Subcutaneous abdominal adipose tissue (tissue), 5 donors: Measurements from ENCODE around the gene IFI30.

Source experiments
- H3K27ac ChIP-seq: one replicate; pipeline ENCODE4 v1.7.0; 2013; ENCODE audit warnings: low read depth, mild to moderate bottlenecking, inconsistent platforms, low read length, moderate library complexity
- H3K27me3 ChIP-seq, 5 donors: one replicate each; pipeline ENCODE4 v1.7.0; 2013; ENCODE audit warnings: low read length in 5 of 5, inconsistent platforms in 1 of 5; ENCODE audit not compliant: control insufficient read depth in 5 of 5, insufficient read depth in 4 of 5
- H3K36me3 ChIP-seq, 5 donors: one replicate each; pipeline ENCODE4 v1.7.0; 2013; ENCODE audit warnings: low read length in 5 of 5; ENCODE audit not compliant: control insufficient read depth in 5 of 5, insufficient read depth in 5 of 5
- H3K4me1 ChIP-seq, 5 donors: one replicate each; pipeline ENCODE4 v1.7.0; 2013; ENCODE audit warnings: low read length in 5 of 5, mild to moderate bottlenecking in 3 of 5, moderate library complexity in 1 of 5; ENCODE audit not compliant: control insufficient read depth in 5 of 5, insufficient read depth in 5 of 5
- H3K4me3 ChIP-seq, 5 donors: one replicate each; pipeline ENCODE4 v1.7.0; 2013; ENCODE audit warnings: low read length in 5 of 5, low read depth in 1 of 5
- H3K9ac ChIP-seq, 5 donors: one replicate each; pipeline ENCODE4 v1.7.0; 2013; ENCODE audit warnings: low read length in 5 of 5, mild to moderate bottlenecking in 4 of 5, moderate library complexity in 3 of 5
- H3K9me3 ChIP-seq, 5 donors: one replicate each; pipeline ENCODE4 v1.7.0; 2013; ENCODE audit warnings: low read length in 5 of 5; ENCODE audit not compliant: control insufficient read depth in 5 of 5
- donor health status: healthy.
- donor health status: healthy.
- donor health status: healthy.
- donor health status: healthy.
- donor health status: healthy.

The IFI30 gene

GRCh38 chr19:18137657-18138339 lies 35.8 kb upstream of the IFI30 start:
- no peaks in the 10 kb centered on the region for H3K27me3 ChIP-seq
- no peaks in the 10 kb centered on the region for H3K9me3 ChIP-seq
- peaks cover 4 to 72% (median 53%) of the 10 kb centered on the region in 5 donors for H3K36me3 ChIP-seq
- H3K4me1 ChIP-seq = no peaks in the 10 kb centered on the region
- no peak overlapping the region for H3K27ac ChIP-seq
- H3K9ac ChIP-seq = no peak overlapping the region
- no peak overlapping the region for H3K4me3 ChIP-seq

GRCh38 chr19:18140473-18140872 lies 33.1 kb upstream of the IFI30 start:
- H3K27me3 ChIP-seq = no peaks in the 10 kb centered on the region
- H3K27ac ChIP-seq = no peak overlapping the region
- no peak overlapping the region for H3K4me3 ChIP-seq

GRCh38 chr19:18141031-18141430 lies 32.6 kb upstream of the IFI30 start:
- Histone ChIP-seq H3K4me1 (no peaks in the 10 kb centered on the region), H3K36me3 (peaks cover 4 to 79% (median 58%) of the 10 kb centered on the region in 5 donors), H3K4me3 (no peak overlapping the region), H3K27me3 (no peaks in the 10 kb centered on the region), H3K9ac (no peak overlapping the region), H3K9me3 (no peaks in the 10 kb centered on the region), H3K27ac (no peak overlapping the region)

More at GRCh38 chr19:18140473-18140872, 33.1 kb upstream of the IFI30 start:
- no peaks in the 10 kb centered on the region for H3K9me3 ChIP-seq
- H3K9ac ChIP-seq = no peak overlapping the region
- peaks cover 4 to 79% (median 58%) of the 10 kb centered on the region in 5 donors for H3K36me3 ChIP-seq
- H3K4me1 ChIP-seq = no peaks in the 10 kb centered on the region

- peaks cover 4 to 76% (median 58%) of the 10 kb centered on the region in 5 donors for H3K36me3 ChIP-seq
- no peak overlapping the region for H3K27ac ChIP-seq
Observed at GRCh38 chr19:18143902-18144301, 29.7 kb upstream of the IFI30 start.

GRCh38 chr19:18144361-18144760 lies 29.3 kb upstream of the IFI30 start:
- Histone ChIP-seq H3K27ac (no peak overlapping the region), H3K9ac (no peak overlapping the region), H3K36me3 (peaks cover 4 to 72% (median 56%) of the 10 kb centered on the region in 5 donors), H3K4me3 (no peak overlapping the region), H3K9me3 (no peaks in the 10 kb centered on the region), H3K4me1 (no peaks in the 10 kb centered on the region), H3K27me3 (no peaks in the 10 kb centered on the region)

More at GRCh38 chr19:18143902-18144301, 29.7 kb upstream of the IFI30 start:
- no peaks in the 10 kb centered on the region for H3K4me1 ChIP-seq
- H3K27me3 ChIP-seq = no peaks in the 10 kb centered on the region
- no peak overlapping the region for H3K4me3 ChIP-seq
- H3K9ac ChIP-seq = no peak overlapping the region
- H3K9me3 ChIP-seq = no peaks in the 10 kb centered on the region

GRCh38 chr19:18144906-18145305 lies 28.7 kb upstream of the IFI30 start:
- no peaks in the 10 kb centered on the region for H3K4me1 ChIP-seq
- no peak overlapping the region for H3K4me3 ChIP-seq
- peaks cover 4 to 70% (median 56%) of the 10 kb centered on the region in 5 donors for H3K36me3 ChIP-seq
- H3K9ac ChIP-seq = no peak overlapping the region
- no peaks in the 10 kb centered on the region for H3K27me3 ChIP-seq
- no peaks in the 10 kb centered on the region for H3K9me3 ChIP-seq
- no peak overlapping the region for H3K27ac ChIP-seq

- H3K36me3 ChIP-seq = peaks cover 1 to 65% (median 52%) of the 10 kb centered on the region in 5 donors
- no peak overlapping the region for H3K9ac ChIP-seq
- H3K27ac ChIP-seq = no peak overlapping the region
- H3K9me3 ChIP-seq = no peaks in the 10 kb centered on the region
- H3K27me3 ChIP-seq = no peaks in the 10 kb centered on the region
- H3K4me1 ChIP-seq = no peaks in the 10 kb centered on the region
- H3K4me3 ChIP-seq = no peak overlapping the region
Observed at GRCh38 chr19:18145391-18145999, 28.1 kb upstream of the IFI30 start.

- H3K27me3 ChIP-seq = no peaks in the 10 kb centered on the region
- no peak overlapping the region for H3K27ac ChIP-seq
- H3K36me3 ChIP-seq = peaks cover 0 to 55% (median 43%) of the 10 kb centered on the region in 5 donors
- H3K9me3 ChIP-seq = no peaks in the 10 kb centered on the region
- H3K4me1 ChIP-seq = peaks cover 0 to 12% (median 7%) of the 10 kb centered on the region in 5 donors
- no peak overlapping the region for H3K9ac ChIP-seq
- no peak overlapping the region for H3K4me3 ChIP-seq
Observed at GRCh38 chr19:18147396-18147795, 26.2 kb upstream of the IFI30 start.

GRCh38 chr19:18149596-18149975 lies 24.0 kb upstream of the IFI30 start:
- Histone ChIP-seq H3K27me3 (no peaks in the 10 kb centered on the region), H3K36me3 (peaks cover 0 to 34% (median 27%) of the 10 kb centered on the region in 5 donors), H3K4me1 (peaks cover 0 to 32% (median 21%) of the 10 kb centered on the region in 5 donors), H3K4me3 (no peak overlapping the region), H3K9me3 (no peaks in the 10 kb centered on the region), H3K27ac (no peak overlapping the region), H3K9ac (no peak overlapping the region)
